Measurements from ENCODE around the gene BEND2. TPM values are rescaled to one million over a fixed set of nuclear protein-coding genes. Genes with fewer than 3 reads are reported as not detected.

The BEND2 gene
- total and polyA plus RNA-seq, 2 experiments from 2014 or later = not detected

DNA sequence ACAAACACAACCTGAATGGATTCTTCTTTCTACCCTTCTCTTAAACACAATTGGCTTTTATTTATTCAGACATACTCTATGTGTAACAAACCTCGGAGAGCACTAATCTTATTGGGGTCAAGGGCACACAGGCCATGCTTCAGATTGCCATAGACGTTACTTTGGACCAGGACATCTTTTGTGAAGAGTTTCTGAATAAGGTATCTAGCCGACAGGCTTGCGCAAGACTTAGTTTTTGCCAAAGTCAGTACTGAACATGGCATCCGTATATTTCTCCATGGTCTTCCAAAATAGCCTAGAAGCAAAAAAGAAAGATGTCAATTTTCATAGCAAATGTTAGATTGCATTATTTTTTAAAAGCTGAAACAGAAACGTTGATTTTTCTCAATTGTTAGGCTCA, 49.8 kb downstream of the BEND2 start:
- 77% methylated on average over 6 of the region's 6 CpGs for WGBS (ENCODE audit: low lambda C conversion rate, missing lambda C conversion rate)
- Histone ChIP-seq H3K4me1 (ENCODE audit: insufficient read depth) (no peaks in the 10 kb centered on the region), H3K27me3 (no peaks in the 10 kb centered on the region), H3K9me2 (replicated peaks; ENCODE audit: insufficient read depth) (no peaks in the 10 kb centered on the region), H4K20me1 (ENCODE audit: insufficient read depth, poor library complexity, severe bottlenecking) (no peaks in the 10 kb centered on the region), H3K27ac (no peak overlapping the region), H3K4me3 (no peak overlapping the region), H3K36me3 (replicated peaks; ENCODE audit: insufficient read depth, low read depth) (no peaks in the 10 kb centered on the region), H3K79me2 (no peaks in the 10 kb centered on the region), H2AFZ (no peak overlapping the region), H3K9me3 (ENCODE audit: low read depth) (no peaks in the 10 kb centered on the region), H3K4me2 (no peak overlapping the region)
- TF ChIP-seq EZH2phosphoT487 (IDR thresholded peaks at IDR 0.05; ENCODE audit: low read depth, severe bottlenecking, unreplicated experiment) (no peak), EZH2 (IDR thresholded peaks at IDR 0.05; ENCODE audit: borderline replicate concordance) (no peak)
- TF ChIP-seq, protein P1, sequence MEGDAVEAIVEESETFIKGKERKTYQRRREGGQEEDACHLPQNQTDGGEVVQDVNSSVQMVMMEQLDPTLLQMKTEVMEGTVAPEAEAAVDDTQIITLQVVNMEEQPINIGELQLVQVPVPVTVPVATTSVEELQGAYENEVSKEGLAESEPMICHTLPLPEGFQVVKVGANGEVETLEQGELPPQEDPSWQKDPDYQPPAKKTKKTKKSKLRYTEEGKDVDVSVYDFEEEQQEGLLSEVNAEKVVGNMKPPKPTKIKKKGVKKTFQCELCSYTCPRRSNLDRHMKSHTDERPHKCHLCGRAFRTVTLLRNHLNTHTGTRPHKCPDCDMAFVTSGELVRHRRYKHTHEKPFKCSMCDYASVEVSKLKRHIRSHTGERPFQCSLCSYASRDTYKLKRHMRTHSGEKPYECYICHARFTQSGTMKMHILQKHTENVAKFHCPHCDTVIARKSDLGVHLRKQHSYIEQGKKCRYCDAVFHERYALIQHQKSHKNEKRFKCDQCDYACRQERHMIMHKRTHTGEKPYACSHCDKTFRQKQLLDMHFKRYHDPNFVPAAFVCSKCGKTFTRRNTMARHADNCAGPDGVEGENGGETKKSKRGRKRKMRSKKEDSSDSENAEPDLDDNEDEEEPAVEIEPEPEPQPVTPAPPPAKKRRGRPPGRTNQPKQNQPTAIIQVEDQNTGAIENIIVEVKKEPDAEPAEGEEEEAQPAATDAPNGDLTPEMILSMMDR (IDR thresholded peaks at IDR 0.05; ENCODE audit: poor library complexity) = no peak
- DNase-seq (ENCODE audit: low spot score) = no peak

DNA sequence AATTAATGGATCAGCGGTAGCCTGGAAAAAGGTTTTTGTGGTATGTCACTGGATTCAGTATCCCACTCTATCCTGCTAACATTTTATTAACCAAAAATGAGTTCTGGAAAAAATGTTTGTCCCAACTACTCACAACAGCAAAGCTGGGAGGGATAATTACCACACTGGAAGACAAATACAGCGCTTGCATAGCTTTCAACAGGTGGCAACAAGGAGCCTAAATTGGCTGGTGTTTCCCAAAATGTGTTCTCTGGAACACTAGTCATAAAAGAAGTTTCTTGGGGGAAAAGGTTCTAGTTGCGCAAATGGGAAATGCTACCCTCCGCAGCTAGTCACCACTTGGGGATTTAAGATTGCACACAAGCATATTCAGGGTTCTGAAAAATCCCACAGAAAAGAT, 54.6 kb downstream of the BEND2 start:
- Histone ChIP-seq H3K27me3 (no peaks in the 10 kb centered on the region), H3K79me2 (no peaks in the 10 kb centered on the region), H3K4me3 (no peak overlapping the region), H3K4me2 (no peak overlapping the region), H3K36me3 (replicated peaks; ENCODE audit: insufficient read depth, low read depth) (no peaks in the 10 kb centered on the region), H3K9me2 (replicated peaks; ENCODE audit: insufficient read depth) (no peaks in the 10 kb centered on the region), H3K27ac (no peak overlapping the region), H3K9me3 (ENCODE audit: low read depth) (no peaks in the 10 kb centered on the region), H3K4me1 (ENCODE audit: insufficient read depth) (no peaks in the 10 kb centered on the region), H4K20me1 (ENCODE audit: insufficient read depth, poor library complexity, severe bottlenecking) (no peaks in the 10 kb centered on the region), H2AFZ (no peak overlapping the region)
- WGBS (ENCODE audit: low lambda C conversion rate, missing lambda C conversion rate) = 79% methylated on average over 4 of the region's 4 CpGs
- no peak for DNase-seq (ENCODE audit: low spot score)
- TF ChIP-seq EZH2phosphoT487 (IDR thresholded peaks at IDR 0.05; ENCODE audit: low read depth, severe bottlenecking, unreplicated experiment) (no peak), EZH2 (IDR thresholded peaks at IDR 0.05; ENCODE audit: borderline replicate concordance) (no peak)

DNA sequence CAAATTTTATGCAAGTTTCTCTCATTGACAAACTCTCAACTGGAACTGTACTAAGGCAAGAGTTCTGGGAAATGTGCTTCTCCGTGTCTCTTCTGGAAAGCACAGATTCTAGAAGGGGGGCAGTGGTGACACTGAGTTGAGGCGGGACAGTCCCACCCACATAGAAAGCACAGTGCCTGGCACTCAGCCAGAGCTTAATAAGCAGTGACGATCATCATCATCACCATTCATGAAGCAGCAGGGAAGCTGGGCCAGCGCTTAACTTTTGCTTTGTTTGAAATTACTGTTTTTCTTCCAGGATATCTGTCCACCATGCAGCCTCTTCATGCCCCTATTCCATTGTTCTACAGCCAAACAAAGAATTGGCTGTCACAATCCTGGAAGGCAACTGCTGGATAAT, 60.3 kb downstream of the BEND2 start:
- Histone ChIP-seq H3K4me3 (no peak overlapping the region), H3K27me3 (no peaks in the 10 kb centered on the region), H3K9me3 (ENCODE audit: low read depth) (no peaks in the 10 kb centered on the region), H3K9me2 (replicated peaks; ENCODE audit: insufficient read depth) (no peaks in the 10 kb centered on the region), H3K4me2 (no peak overlapping the region), H3K4me1 (ENCODE audit: insufficient read depth) (no peaks in the 10 kb centered on the region), H3K27ac (no peak overlapping the region), H3K36me3 (replicated peaks; ENCODE audit: insufficient read depth, low read depth) (no peaks in the 10 kb centered on the region), H4K20me1 (ENCODE audit: insufficient read depth, poor library complexity, severe bottlenecking) (no peaks in the 10 kb centered on the region), H3K79me2 (no peaks in the 10 kb centered on the region), H2AFZ (no peak overlapping the region)
- no peak for TF ChIP-seq EZH2 (IDR thresholded peaks at IDR 0.05; ENCODE audit: borderline replicate concordance)
- TF ChIP-seq, protein P1 (IDR thresholded peaks at IDR 0.05; ENCODE audit: poor library complexity) = no peak
- no peak for TF ChIP-seq EZH2phosphoT487 (IDR thresholded peaks at IDR 0.05; ENCODE audit: low read depth, severe bottlenecking, unreplicated experiment)
- no peak for DNase-seq (ENCODE audit: low spot score)
- WGBS (ENCODE audit: low lambda C conversion rate, missing lambda C conversion rate) = 73% methylated on average over 4 of the region's 4 CpGs

DNA sequence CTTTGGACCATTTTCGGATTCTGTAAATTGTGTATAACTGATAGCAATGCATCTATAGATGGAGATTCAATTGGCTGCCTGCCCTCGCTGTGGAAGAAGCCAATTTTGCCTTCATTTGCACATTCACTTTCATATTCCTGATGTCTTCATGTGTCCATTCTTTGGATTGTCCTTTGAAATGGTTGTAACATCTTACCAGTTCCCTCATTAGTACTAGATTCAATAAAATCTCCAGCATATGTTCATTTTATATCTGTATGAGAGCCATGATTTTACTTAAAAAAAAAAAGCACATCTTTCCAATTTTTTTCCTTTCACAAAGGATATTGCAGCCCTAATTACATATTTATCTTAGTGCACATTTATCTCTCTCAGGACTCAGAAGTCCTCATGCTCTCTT, 61.7 kb downstream of the BEND2 start:
- H3K27me3 ChIP-seq = no peaks in the 10 kb centered on the region
- H3K4me2 ChIP-seq = no peak overlapping the region
- peaks cover 2% of the 10 kb centered on the region for H3K9me2 ChIP-seq (replicated peaks; ENCODE audit: insufficient read depth)
- no peak overlapping the region for H3K27ac ChIP-seq
- no peaks in the 10 kb centered on the region for H3K9me3 ChIP-seq (ENCODE audit: low read depth)
- no peaks in the 10 kb centered on the region for H3K4me1 ChIP-seq (ENCODE audit: insufficient read depth)
- no peak for DNase-seq (ENCODE audit: low spot score)
- TF ChIP-seq, protein P1 (IDR thresholded peaks at IDR 0.05; ENCODE audit: poor library complexity) = no peak
- TF ChIP-seq EZH2 (IDR thresholded peaks at IDR 0.05; ENCODE audit: borderline replicate concordance) (no peak), EZH2phosphoT487 (IDR thresholded peaks at IDR 0.05; ENCODE audit: low read depth, severe bottlenecking, unreplicated experiment) (no peak)
- H3K4me3 ChIP-seq = no peak overlapping the region
- no peaks in the 10 kb centered on the region for H3K36me3 ChIP-seq (replicated peaks; ENCODE audit: insufficient read depth, low read depth)
- no peaks in the 10 kb centered on the region for H3K79me2 ChIP-seq
- no peak overlapping the region for H2AFZ ChIP-seq
- H4K20me1 ChIP-seq (ENCODE audit: insufficient read depth, poor library complexity, severe bottlenecking) = no peaks in the 10 kb centered on the region
- WGBS (ENCODE audit: low lambda C conversion rate, missing lambda C conversion rate) = 84% methylated on average over 2 of the region's 2 CpGs
